D721Med (cell line): Measurements from ENCODE around the gene NBEA.
A peak's percentile ranks its signal among the peaks of the same experiment; 100 is the strongest.

Experiments
- DNase-seq: peaks from one replicate; pipeline ENCODE4 v3.0.0; 2011; ENCODE audit warnings: low spot score; ENCODE audit not compliant: insufficient read length
- FAIRE-seq: peaks from 2 replicates; lab custom pipeline; 2011; peaks lifted over from hg19 to GRCh38; lab: Jason Lieb, UNC
- CTCF ChIP-seq: IDR thresholded peaks from 2 replicates; pipeline ENCODE4 v1.5.1; 2012; ENCODE audit warnings: mild to moderate bottlenecking, control low read depth; ENCODE audit not compliant: insufficient read depth; ENCODE audit errors: missing control alignments

NBEA gene

GRCh38 chr13:35718084-35718483 is 776.0 kb downstream of the NBEA start:
- DNase-seq (no peak), FAIRE-seq (no peak)
- TF ChIP-seq CTCF = no peak

- FAIRE-seq (no peak), DNase-seq (no peak)
- no peak for TF ChIP-seq CTCF
These were observed 778.2 kb downstream of the NBEA start for GRCh38 chr13:35720290-35720689.

GRCh38 chr13:35720690-35721554 is 778.9 kb downstream of the NBEA start:
- FAIRE-seq (peak; percentile 16), DNase-seq (peak; percentile 54)
- peak; percentile 86 for TF ChIP-seq CTCF
